Measurements from ENCODE around the gene CRYBG2. TPM values are rescaled to one million over a fixed set of nuclear protein-coding genes. Genes with fewer than 3 reads are reported as not detected.

Gene CRYBG2
- total and polyA plus RNA-seq, 2 donors, result 0.76 to 7.3 TPM

DNA sequence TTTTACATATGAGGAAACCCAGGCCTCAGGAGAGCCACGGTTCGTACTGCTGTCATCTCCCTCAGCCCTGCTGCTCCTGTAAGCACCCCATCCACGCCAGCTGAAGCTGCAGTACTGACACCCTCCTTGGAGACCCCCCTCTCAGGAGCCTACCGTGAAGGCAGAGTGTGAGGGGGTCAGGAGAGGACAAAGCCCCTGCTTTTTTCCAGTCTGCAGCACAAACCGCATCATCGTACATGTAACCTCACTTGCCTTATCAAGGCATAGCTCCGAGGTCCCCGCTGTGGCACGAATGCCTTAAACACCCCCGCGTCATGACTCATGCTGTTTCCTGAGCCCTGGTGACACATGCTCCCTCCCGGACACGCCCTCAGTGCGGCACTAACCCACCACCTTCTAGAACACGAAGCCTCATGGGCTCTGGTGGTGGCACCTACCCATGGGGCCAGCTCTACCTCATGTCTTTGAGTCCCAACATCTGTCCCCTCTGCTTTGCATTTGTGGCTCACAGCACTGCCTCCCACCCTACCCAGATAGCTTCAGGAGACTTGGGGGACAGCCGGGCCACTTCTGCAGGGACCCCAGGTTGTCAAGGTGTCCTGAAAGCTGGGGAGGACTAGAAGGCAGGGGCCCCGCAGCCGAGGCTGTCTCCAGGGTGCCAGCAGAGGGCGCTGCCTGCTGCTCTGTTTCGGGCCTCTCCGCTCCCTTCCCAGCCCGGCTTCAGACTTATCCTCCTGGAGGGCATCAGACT is 69.2 kb downstream of the CRYBG2 start:
- Histone ChIP-seq H3K36me3 (ENCODE audit: control insufficient read depth in 2 of 2, insufficient read depth in 2 of 2, low read length in 1 of 2) (peaks cover 20 to 33% of the 10 kb centered on the region in 2 donors), H3K27me3 (ENCODE audit: control insufficient read depth in 2 of 2, insufficient read depth in 1 of 2, low read length in 1 of 2) (no peaks in the 10 kb centered on the region), H3K27ac (ENCODE audit: low read depth in 1 of 2, low read length in 1 of 2) (peak overlapping the region; percentile 94 to 99), H3K9me3 (ENCODE audit: control insufficient read depth in 2 of 2, insufficient read depth in 1 of 2, low read length in 1 of 2) (peaks cover 0 to 3% of the 10 kb centered on the region in 2 donors), H3K4me1 (ENCODE audit: control insufficient read depth in 2 of 2, insufficient read depth in 2 of 2, low read length in 2 of 2) (peaks cover 73 to 94% of the 10 kb centered on the region in 2 donors), H3K4me3 (ENCODE audit: low read length in 2 of 2) (no peak overlapping the region)
- 35% methylated on average over 22 of the region's 22 CpGs for WGBS
- peak in 6 of 9 donors; percentile 70 to 90 (median 76) for DNase-seq (ENCODE audit: low read depth in 6 of 9, low spot score in 9 of 9)

DNA sequence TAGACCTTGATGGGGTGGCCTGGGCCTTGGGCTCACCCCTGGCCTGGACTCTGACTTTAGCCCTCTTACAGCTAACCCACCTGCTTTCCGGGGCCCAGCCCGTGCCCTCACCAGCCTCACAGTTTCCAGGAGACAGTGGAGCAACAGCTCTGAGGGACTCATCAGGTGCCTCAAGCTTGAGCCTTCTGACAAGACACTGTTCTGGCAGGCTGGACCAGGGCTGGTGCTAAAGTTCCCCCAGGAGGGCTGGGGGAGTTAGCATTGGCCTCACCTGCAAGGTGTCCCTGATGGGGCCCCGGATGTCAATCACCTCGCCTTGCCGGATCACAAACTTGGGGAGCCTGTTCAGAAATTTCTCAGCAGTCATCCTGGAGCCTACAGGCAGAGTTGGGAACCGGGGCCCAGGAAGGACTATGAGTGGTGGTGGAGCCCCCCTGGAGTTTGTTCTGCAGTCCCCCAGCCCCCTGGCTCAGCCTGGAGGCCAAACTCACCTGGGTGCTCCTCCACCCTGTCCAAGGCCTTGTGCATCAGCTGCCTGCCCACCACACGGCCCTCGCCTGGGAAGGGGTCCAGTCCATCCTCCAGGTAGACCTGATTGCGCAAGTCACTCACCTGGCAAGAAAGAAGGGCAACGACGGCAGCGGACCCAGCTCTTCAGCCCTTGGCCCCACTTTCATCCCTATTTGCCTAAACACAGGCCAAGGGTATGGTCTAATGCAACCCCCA is 69.9 kb downstream of the CRYBG2 start:
- 95% methylated on average over 12 of the region's 12 CpGs for WGBS
- Histone ChIP-seq H3K36me3 (ENCODE audit: control insufficient read depth in 2 of 2, insufficient read depth in 2 of 2, low read length in 1 of 2) (peaks cover 20 to 33% of the 10 kb centered on the region in 2 donors), H3K4me1 (ENCODE audit: control insufficient read depth in 2 of 2, insufficient read depth in 2 of 2, low read length in 2 of 2) (peaks cover 70 to 93% of the 10 kb centered on the region in 2 donors), H3K27me3 (ENCODE audit: control insufficient read depth in 2 of 2, insufficient read depth in 1 of 2, low read length in 1 of 2) (no peaks in the 10 kb centered on the region), H3K4me3 (ENCODE audit: low read length in 2 of 2) (no peak overlapping the region), H3K27ac (ENCODE audit: low read depth in 1 of 2, low read length in 1 of 2) (peak overlapping the region; percentile 94 to 99), H3K9me3 (ENCODE audit: control insufficient read depth in 2 of 2, insufficient read depth in 1 of 2, low read length in 1 of 2) (peaks cover 0 to 3% of the 10 kb centered on the region in 2 donors)
- no peak for DNase-seq (ENCODE audit: low read depth in 6 of 9, low spot score in 9 of 9)

DNA sequence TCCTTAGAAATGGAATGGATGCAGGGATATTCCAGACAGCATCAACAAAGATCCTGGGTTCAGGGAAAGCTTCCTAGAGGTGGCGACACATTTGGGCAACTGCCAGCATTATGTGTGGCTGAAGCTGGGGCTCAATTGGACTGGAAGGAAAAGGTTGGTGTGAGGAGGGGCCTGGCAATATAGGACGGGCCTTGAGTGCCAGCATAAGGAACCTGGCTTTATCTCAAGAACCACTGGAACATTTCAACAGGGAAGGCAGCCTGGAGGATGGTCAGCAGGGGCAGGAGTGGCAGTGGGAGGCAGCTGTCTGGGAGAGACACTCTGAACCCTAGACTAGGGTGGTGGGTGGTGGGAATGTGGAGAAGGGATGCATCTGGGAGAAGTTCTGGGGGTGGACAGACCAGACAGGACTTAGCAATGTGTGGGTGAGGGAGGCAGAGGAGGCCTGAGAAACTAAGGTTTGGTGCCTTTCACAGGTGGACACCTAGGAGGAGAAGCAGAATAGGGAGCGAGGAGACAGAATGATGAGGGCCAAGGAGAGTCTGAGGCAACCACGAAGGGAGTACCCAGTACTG is 70.6 kb downstream of the CRYBG2 start:
- DNase-seq (ENCODE audit: low read depth in 6 of 9, low spot score in 9 of 9), result no peak
- Histone ChIP-seq H3K27me3 (ENCODE audit: control insufficient read depth in 2 of 2, insufficient read depth in 1 of 2, low read length in 1 of 2) (no peaks in the 10 kb centered on the region), H3K4me3 (ENCODE audit: low read length in 2 of 2) (no peak overlapping the region), H3K9me3 (ENCODE audit: control insufficient read depth in 2 of 2, insufficient read depth in 1 of 2, low read length in 1 of 2) (peaks cover 0 to 3% of the 10 kb centered on the region in 2 donors), H3K4me1 (ENCODE audit: control insufficient read depth in 2 of 2, insufficient read depth in 2 of 2, low read length in 2 of 2) (peaks cover 68 to 93% of the 10 kb centered on the region in 2 donors), H3K27ac (ENCODE audit: low read depth in 1 of 2, low read length in 1 of 2) (peak overlapping the region; percentile 94 to 99), H3K36me3 (ENCODE audit: control insufficient read depth in 2 of 2, insufficient read depth in 2 of 2, low read length in 1 of 2) (peaks cover 20 to 39% of the 10 kb centered on the region in 2 donors)
- WGBS, result 97% methylated on average over 4 of the region's 4 CpGs

DNA sequence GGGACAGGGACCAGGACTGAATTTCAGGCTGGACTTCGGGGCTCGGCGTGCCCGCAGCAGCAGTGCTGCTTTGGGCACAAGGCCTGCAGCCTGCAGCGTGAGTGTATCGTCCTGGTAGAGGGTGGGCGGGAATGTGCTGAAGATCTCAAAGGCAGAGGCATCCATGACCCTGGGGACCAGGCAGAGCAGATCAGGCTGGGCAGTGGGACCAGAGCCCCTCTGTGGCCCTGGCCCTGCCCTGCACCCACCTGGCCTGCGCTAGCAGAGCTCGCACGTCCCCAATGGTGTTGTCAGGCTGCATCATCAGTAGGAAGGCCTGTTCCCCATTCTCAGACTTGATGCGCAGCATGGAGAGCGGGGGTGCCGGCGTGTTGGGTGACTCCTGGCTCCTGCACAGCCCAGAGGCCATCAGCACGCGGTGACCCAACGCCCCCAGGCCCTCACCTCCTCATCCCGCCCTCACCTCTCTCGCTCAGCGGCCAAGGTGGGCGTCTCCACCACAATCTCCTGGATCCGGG is 71.5 kb downstream of the CRYBG2 start:
- H3K27ac ChIP-seq (ENCODE audit: low read depth in 1 of 2, low read length in 1 of 2), result no peak overlapping the region
- peaks cover 60 to 93% of the 10 kb centered on the region in 2 donors for H3K4me1 ChIP-seq (ENCODE audit: control insufficient read depth in 2 of 2, insufficient read depth in 2 of 2, low read length in 2 of 2)
- no peak for DNase-seq (ENCODE audit: low read depth in 6 of 9, low spot score in 9 of 9)
- no peaks in the 10 kb centered on the region for H3K27me3 ChIP-seq (ENCODE audit: control insufficient read depth in 2 of 2, insufficient read depth in 1 of 2, low read length in 1 of 2)
- 88% methylated on average over 22 of the region's 22 CpGs for WGBS
- H3K4me3 ChIP-seq (ENCODE audit: low read length in 2 of 2), result no peak overlapping the region
- peaks cover 0 to 3% of the 10 kb centered on the region in 2 donors for H3K9me3 ChIP-seq (ENCODE audit: control insufficient read depth in 2 of 2, insufficient read depth in 1 of 2, low read length in 1 of 2)
- peaks cover 25 to 45% of the 10 kb centered on the region in 2 donors for H3K36me3 ChIP-seq (ENCODE audit: control insufficient read depth in 2 of 2, insufficient read depth in 2 of 2, low read length in 1 of 2)

DNA sequence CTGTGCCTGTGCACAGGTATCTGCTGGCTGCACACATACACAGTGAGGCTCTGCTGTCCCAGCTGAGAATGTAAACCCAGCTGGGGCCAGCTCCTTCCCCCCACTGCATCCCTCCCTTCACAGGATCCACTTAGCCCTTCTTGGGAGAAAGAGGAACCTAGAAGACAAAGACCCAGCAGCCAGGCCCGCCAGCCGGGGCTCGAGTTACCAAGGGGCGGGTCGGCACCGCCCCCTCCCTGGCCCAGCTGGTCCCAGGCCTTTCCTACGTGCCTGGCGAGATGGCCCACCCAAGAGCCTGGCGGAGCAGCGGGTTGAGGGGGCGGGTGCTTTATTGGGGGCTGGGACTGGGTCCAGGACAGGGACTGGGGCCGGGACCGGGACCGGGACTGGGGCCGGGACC is 72.0 kb downstream of the CRYBG2 start:
- Histone ChIP-seq H3K4me1 (ENCODE audit: control insufficient read depth in 2 of 2, insufficient read depth in 2 of 2, low read length in 2 of 2) (peaks cover 56 to 93% of the 10 kb centered on the region in 2 donors), H3K36me3 (ENCODE audit: control insufficient read depth in 2 of 2, insufficient read depth in 2 of 2, low read length in 1 of 2) (peaks cover 30 to 50% of the 10 kb centered on the region in 2 donors), H3K9me3 (ENCODE audit: control insufficient read depth in 2 of 2, insufficient read depth in 1 of 2, low read length in 1 of 2) (peaks cover 0 to 3% of the 10 kb centered on the region in 2 donors), H3K27me3 (ENCODE audit: control insufficient read depth in 2 of 2, insufficient read depth in 1 of 2, low read length in 1 of 2) (no peaks in the 10 kb centered on the region), H3K4me3 (ENCODE audit: low read length in 2 of 2) (no peak overlapping the region), H3K27ac (ENCODE audit: low read depth in 1 of 2, low read length in 1 of 2) (no peak overlapping the region)
- no peak for DNase-seq (ENCODE audit: low read depth in 6 of 9, low spot score in 9 of 9)
- 82% methylated on average over 15 of the region's 15 CpGs for WGBS

DNA sequence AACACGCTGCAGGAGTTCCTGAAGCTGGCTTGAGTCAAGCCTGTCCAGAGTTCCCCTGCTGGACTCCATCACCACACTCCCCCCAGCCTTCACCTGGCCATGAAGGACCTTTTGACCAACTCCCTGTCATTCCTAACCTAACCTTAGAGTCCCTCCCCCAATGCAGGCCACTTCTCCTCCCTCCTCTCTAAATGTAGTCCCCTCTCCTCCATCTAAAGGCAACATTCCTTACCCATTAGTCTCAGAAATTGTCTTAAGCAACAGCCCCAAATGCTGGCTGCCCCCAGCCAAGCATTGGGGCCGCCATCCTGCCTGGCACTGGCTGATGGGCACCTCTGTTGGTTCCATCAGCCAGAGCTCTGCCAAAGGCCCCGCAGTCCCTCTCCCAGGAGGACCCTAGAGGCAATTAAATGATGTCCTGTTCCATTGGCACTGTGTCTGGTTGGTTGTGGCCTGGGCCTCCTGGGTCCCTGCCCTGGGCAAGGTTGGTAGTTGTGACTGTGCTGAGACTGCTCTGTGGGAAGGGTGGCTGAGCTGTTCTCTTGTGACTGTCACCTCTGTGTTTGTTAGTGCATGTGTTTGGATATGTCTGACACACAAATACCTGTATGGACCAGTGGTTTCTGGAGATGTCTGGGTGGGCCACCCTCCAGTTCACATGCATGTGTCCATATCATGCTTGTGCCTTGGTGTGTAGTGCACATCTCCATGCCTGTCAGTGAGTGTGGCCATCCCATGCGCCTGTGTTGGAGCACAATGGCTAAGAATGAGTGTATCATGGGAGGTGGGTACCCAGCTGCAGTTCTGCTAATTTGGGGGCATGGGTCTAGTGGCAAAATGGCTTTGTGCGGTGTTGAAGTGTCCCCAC is 72.6 kb downstream of the CRYBG2 start:
- 96% methylated on average over 5 of the region's 5 CpGs for WGBS
- Histone ChIP-seq H3K4me1 (ENCODE audit: control insufficient read depth in 2 of 2, insufficient read depth in 2 of 2, low read length in 2 of 2) (peaks cover 53 to 93% of the 10 kb centered on the region in 2 donors), H3K27ac (ENCODE audit: low read depth in 1 of 2, low read length in 1 of 2) (peak overlapping the region in 1 of 2 donors; percentile 45), H3K9me3 (ENCODE audit: control insufficient read depth in 2 of 2, insufficient read depth in 1 of 2, low read length in 1 of 2) (peaks cover 0 to 3% of the 10 kb centered on the region in 2 donors), H3K36me3 (ENCODE audit: control insufficient read depth in 2 of 2, insufficient read depth in 2 of 2, low read length in 1 of 2) (peaks cover 36 to 56% of the 10 kb centered on the region in 2 donors), H3K27me3 (ENCODE audit: control insufficient read depth in 2 of 2, insufficient read depth in 1 of 2, low read length in 1 of 2) (no peaks in the 10 kb centered on the region), H3K4me3 (ENCODE audit: low read length in 2 of 2) (peak overlapping the region; percentile 1 to 87)
- no peak for DNase-seq (ENCODE audit: low read depth in 6 of 9, low spot score in 9 of 9)

DNA sequence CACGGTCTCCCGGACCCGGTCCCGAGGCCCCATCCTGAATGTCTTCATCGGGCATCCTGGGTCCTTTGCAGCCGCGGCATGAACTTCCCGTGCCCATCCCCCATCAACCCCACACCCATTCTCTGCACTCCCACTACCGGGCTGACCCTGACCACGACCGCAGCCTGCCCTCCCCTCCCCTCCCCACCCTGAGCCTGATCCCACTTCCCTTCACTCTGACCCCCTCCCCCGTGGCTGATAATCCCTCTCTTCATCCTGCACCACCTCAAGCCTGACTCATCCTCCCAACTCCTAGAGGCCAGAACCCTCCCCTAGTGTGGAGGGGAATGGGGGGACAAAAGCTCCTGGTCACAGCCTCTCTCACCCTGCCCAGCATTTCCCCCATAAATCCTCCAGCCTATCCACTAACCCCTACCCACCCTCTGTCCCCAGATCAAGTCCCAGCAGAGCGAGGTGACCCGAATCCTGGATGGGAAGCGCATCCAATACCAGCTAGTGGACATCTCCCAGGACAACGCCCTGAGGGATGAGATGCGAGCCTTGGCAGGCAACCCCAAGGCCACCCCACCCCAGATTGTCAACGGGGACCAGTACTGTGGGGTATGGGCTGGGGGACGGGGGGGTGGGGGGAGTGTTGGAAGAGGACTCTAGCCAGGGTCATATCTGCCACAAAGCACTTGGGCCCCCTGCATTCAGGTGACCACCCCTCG is 73.4 kb downstream of the CRYBG2 start:
- H3K36me3 ChIP-seq (ENCODE audit: control insufficient read depth in 2 of 2, insufficient read depth in 2 of 2, low read length in 1 of 2), result peaks cover 41 to 63% of the 10 kb centered on the region in 2 donors
- peak overlapping the region; percentile 84 to 87 for H3K4me3 ChIP-seq (ENCODE audit: low read length in 2 of 2)
- peaks cover 0 to 3% of the 10 kb centered on the region in 2 donors for H3K9me3 ChIP-seq (ENCODE audit: control insufficient read depth in 2 of 2, insufficient read depth in 1 of 2, low read length in 1 of 2)
- 37% methylated on average over 20 of the region's 20 CpGs for WGBS
- H3K4me1 ChIP-seq (ENCODE audit: control insufficient read depth in 2 of 2, insufficient read depth in 2 of 2, low read length in 2 of 2), result peaks cover 48 to 93% of the 10 kb centered on the region in 2 donors
- peak overlapping the region; percentile 81 to 95 for H3K27ac ChIP-seq (ENCODE audit: low read depth in 1 of 2, low read length in 1 of 2)
- no peaks in the 10 kb centered on the region for H3K27me3 ChIP-seq (ENCODE audit: control insufficient read depth in 2 of 2, insufficient read depth in 1 of 2, low read length in 1 of 2)
- peak in 1 of 9 donors; percentile 33 for DNase-seq (ENCODE audit: low read depth in 6 of 9, low spot score in 9 of 9)
